OCI-LY1 (cell line): ENCODE results near the gene ITGB8.

Source experiments
- H2AFZ ChIP-seq: fragments of 200-600 bp; sonication (generic), shearing (Covaris generic); 2 replicates; pipeline ENCODE4 v1.6.0; 2014; ENCODE audit warnings: antibody characterized with exemption, mild to moderate bottlenecking, low read length
- H3F3A ChIP-seq: fragments of 200-600 bp; sonication (generic), shearing (Covaris generic); 2 replicates; pipeline ENCODE4 v1.6.0; 2014; ENCODE audit warnings: mild to moderate bottlenecking, antibody characterized with exemption, low read length, moderate library complexity; ENCODE audit not compliant: insufficient read depth
- H3K27ac ChIP-seq: fragments of 200-600 bp; sonication (generic); 2 replicates; pipeline ENCODE4 v1.5.1; 2014; ENCODE audit warnings: low read length, mixed run types, mild to moderate bottlenecking, low read depth; ENCODE audit not compliant: poor library complexity, severe bottlenecking
- H3K27me3 ChIP-seq: fragments of 200-600 bp; sonication (generic); 2 replicates; pipeline ENCODE4 v1.6.0; 2014; ENCODE audit warnings: antibody characterized with exemption, mild to moderate bottlenecking, low read length, moderate library complexity; ENCODE audit not compliant: insufficient read depth
- H3K36me3 ChIP-seq: fragments of 200-600 bp; sonication (generic); 2 replicates; pipeline ENCODE4 v1.6.1; 2014; ENCODE audit warnings: mild to moderate bottlenecking, antibody characterized with exemption, low read length, moderate library complexity, mixed read lengths; ENCODE audit not compliant: insufficient read depth
- H3K4me1 ChIP-seq: fragments of 200-600 bp; sonication (generic); 2 replicates; pipeline ENCODE4 v1.5.1; 2014; ENCODE audit warnings: mild to moderate bottlenecking, low read length, moderate library complexity; ENCODE audit not compliant: insufficient read depth, severe bottlenecking
- H3K4me2 ChIP-seq: fragments of 200-600 bp; sonication (generic), shearing (Covaris generic); 2 replicates; pipeline ENCODE4 v1.6.1; 2014; ENCODE audit warnings: low read length
- H3K4me3 ChIP-seq: fragments of 200-600 bp; sonication (generic); 2 replicates; pipeline ENCODE4 v1.5.1; 2014; ENCODE audit warnings: low read length, low read depth, mild to moderate bottlenecking, mixed read lengths; ENCODE audit not compliant: poor library complexity, severe bottlenecking
- H3K79me2 ChIP-seq: fragments of 200-600 bp; shearing (Covaris generic); 2 replicates; pipeline ENCODE4 v1.6.1; 2016; ENCODE audit warnings: mixed run types, low read length, mixed read lengths; ENCODE audit not compliant: insufficient read depth
- H3K9ac ChIP-seq: fragments of 200-600 bp; sonication (generic), shearing (Covaris generic); 2 replicates; pipeline ENCODE4 v1.6.1; 2014; ENCODE audit warnings: mild to moderate bottlenecking, low read length, mixed read lengths
- H3K9me2 ChIP-seq: fragments of 200-600 bp; sonication (generic), shearing (Covaris generic); 2 replicates; pipeline ENCODE4 v1.6.1; 2014; ENCODE audit warnings: low read depth, mild to moderate bottlenecking, low read length, mixed read lengths
- H3K9me3 ChIP-seq: fragments of 200-600 bp; shearing (Covaris generic); 2 replicates; pipeline ENCODE4 v1.6.1; 2014; ENCODE audit warnings: low read length, mixed read lengths
- H4K20me1 ChIP-seq: fragments of 200-600 bp; sonication (generic), shearing (Covaris generic); 2 replicates; pipeline ENCODE4 v1.6.0; 2016; ENCODE audit warnings: mild to moderate bottlenecking, low read length; ENCODE audit not compliant: insufficient read depth
- CTCF ChIP-seq: fragments of 200-600 bp; sonication (generic), shearing (Covaris generic); IDR thresholded peaks from 2 replicates; pipeline ENCODE4 v1.5.1; 2017; ENCODE audit warnings: mild to moderate bottlenecking, antibody characterized with exemption, low read length, moderate library complexity, mixed read lengths
- EZH2 ChIP-seq: fragments of 200-600 bp; sonication (generic), shearing (Covaris generic); IDR thresholded peaks from 2 replicates; pipeline ENCODE4 v1.8.0; 2017; ENCODE audit warnings: borderline replicate concordance, mixed run types, mild to moderate bottlenecking, antibody characterized with exemption, low read length, moderate library complexity, mixed read lengths

Gene ITGB8

GRCh38 chr7:20364571-20365196 lies 34.0 kb downstream of the ITGB8 start:
- Histone ChIP-seq H3K27ac (no peak overlapping the region), H3K4me1 (no peaks in the 10 kb centered on the region), H2AFZ (no peak overlapping the region), H3K27me3 (no peaks in the 10 kb centered on the region), H3K36me3 (peaks cover 55% of the 10 kb centered on the region), H3K9me2 (no peaks in the 10 kb centered on the region), H4K20me1 (no peaks in the 10 kb centered on the region), H3K9me3 (no peaks in the 10 kb centered on the region), H3F3A (no peaks in the 10 kb centered on the region), H3K79me2 (no peaks in the 10 kb centered on the region), H3K4me2 (no peak overlapping the region), H3K4me3 (no peak overlapping the region), H3K9ac (no peak overlapping the region)
- TF ChIP-seq CTCF (no peak), EZH2 (no peak)

- Histone ChIP-seq H3K4me1 (no peaks in the 10 kb centered on the region), H3K9me2 (no peaks in the 10 kb centered on the region), H4K20me1 (no peaks in the 10 kb centered on the region), H3K4me2 (no peak overlapping the region), H3K9ac (no peak overlapping the region), H3K36me3 (peaks cover 55% of the 10 kb centered on the region), H3K79me2 (no peaks in the 10 kb centered on the region), H2AFZ (no peak overlapping the region), H3K27ac (no peak overlapping the region), H3K4me3 (no peak overlapping the region), H3K9me3 (no peaks in the 10 kb centered on the region), H3F3A (no peaks in the 10 kb centered on the region), H3K27me3 (no peaks in the 10 kb centered on the region)
- TF ChIP-seq EZH2 (no peak), CTCF (no peak)
These were observed 34.8 kb downstream of the ITGB8 start for GRCh38 chr7:20365486-20365885.

GRCh38 chr7:20374399-20374798 lies 43.7 kb downstream of the ITGB8 start:
- 0 out of 2 replicates have a peak, but pooled peaks cover 5% of the 10 kb centered on the region for H3F3A ChIP-seq
- H3K27me3 ChIP-seq = no peaks in the 10 kb centered on the region
- H3K4me1 ChIP-seq = no peaks in the 10 kb centered on the region
- H3K9ac ChIP-seq = no peak overlapping the region
- TF ChIP-seq CTCF (no peak), EZH2 (no peak)
- H3K36me3 ChIP-seq = peaks cover 2% of the 10 kb centered on the region
- H3K4me2 ChIP-seq = no peak overlapping the region
- no peak overlapping the region for H3K4me3 ChIP-seq
- no peaks in the 10 kb centered on the region; the same call in 1 of the 2 replicates for H3K9me2 ChIP-seq
- H2AFZ ChIP-seq = no peak overlapping the region
- H3K27ac ChIP-seq = no peak overlapping the region
- H3K79me2 ChIP-seq = no peaks in the 10 kb centered on the region
- no peaks in the 10 kb centered on the region for H4K20me1 ChIP-seq
- H3K9me3 ChIP-seq = no peaks in the 10 kb centered on the region
